H9 (cell line): ENCODE data around the gene ABCG8. TPM values are rescaled to one million over a fixed set of nuclear protein-coding genes. Genes with fewer than 3 reads are reported as not detected.

Experiments
- DNase-seq: peaks from one replicate; pipeline ENCODE4 v3.0.0-alpha.2; 2017
- H2AFZ ChIP-seq: one replicate; pipeline ENCODE4 v1.6.1; 2013; ENCODE audit warnings: mild to moderate bottlenecking, low read length, control low read depth, moderate library complexity
- H2AK5ac ChIP-seq: 2 replicates; pipeline ENCODE4 v1.6.1; 2013; ENCODE audit warnings: low read length, control low read depth, mixed read lengths; ENCODE audit not compliant: insufficient read length
- H2BK120ac ChIP-seq: one replicate; pipeline ENCODE4 v1.6.1; 2013; ENCODE audit warnings: low read depth, mild to moderate bottlenecking, low read length, control low read depth, inconsistent platforms; ENCODE audit not compliant: poor library complexity, severe bottlenecking
- H2BK12ac ChIP-seq: 2 replicates; pipeline ENCODE4 v1.6.1; 2013; ENCODE audit warnings: low read length, control low read depth, mixed read lengths, low read depth; ENCODE audit not compliant: insufficient read length
- H2BK15ac ChIP-seq: 2 replicates; pipeline ENCODE4 v1.6.1; 2013; ENCODE audit warnings: low read depth, low read length, control low read depth
- H2BK20ac ChIP-seq: one replicate; pipeline ENCODE4 v1.6.1; 2013; ENCODE audit warnings: low read depth, mild to moderate bottlenecking, low read length, control low read depth, inconsistent platforms; ENCODE audit not compliant: poor library complexity, severe bottlenecking
- H2BK5ac ChIP-seq: 2 replicates; pipeline ENCODE4 v1.6.1; 2013; ENCODE audit warnings: low read length, control low read depth, mixed read lengths; ENCODE audit not compliant: insufficient read length
- H3K14ac ChIP-seq: 2 replicates; pipeline ENCODE4 v1.6.1; 2013; ENCODE audit warnings: low read length, control low read depth; ENCODE audit not compliant: insufficient read depth
- H3K18ac ChIP-seq: 2 replicates; pipeline ENCODE4 v1.6.1; 2013; ENCODE audit warnings: low read depth, mild to moderate bottlenecking, mixed read lengths, low read length, control low read depth; ENCODE audit not compliant: insufficient read length
- H3K23ac ChIP-seq: 2 replicates; pipeline ENCODE4 v1.6.1; 2013; ENCODE audit warnings: low read length, control low read depth, mixed read lengths, low read depth; ENCODE audit not compliant: insufficient read length
- H3K23me2 ChIP-seq: 2 replicates; pipeline ENCODE4 v1.6.1; 2013; ENCODE audit warnings: low read depth, mild to moderate bottlenecking, mixed read lengths, low read length, control low read depth; ENCODE audit not compliant: insufficient read length, poor library complexity, severe bottlenecking
- H3K27ac ChIP-seq: 2 replicates; pipeline ENCODE4 v1.5.1; 2013; ENCODE audit warnings: low read length, control low read depth, mixed read lengths, low read depth; ENCODE audit not compliant: insufficient read length
- H3K27me3 ChIP-seq: 2 replicates; pipeline ENCODE4 v1.6.1; 2013; ENCODE audit warnings: low read length, control low read depth, inconsistent platforms; ENCODE audit not compliant: insufficient read depth
- H3K4ac ChIP-seq: 2 replicates; pipeline ENCODE4 v1.6.1; 2013; ENCODE audit warnings: low read depth, mild to moderate bottlenecking, control low read depth, inconsistent platforms, low read length, moderate library complexity
- H3K4me1 ChIP-seq: 2 replicates; pipeline ENCODE4 v1.6.1; 2013; ENCODE audit warnings: low read length, control low read depth, inconsistent platforms; ENCODE audit not compliant: insufficient read depth
- H3K4me2 ChIP-seq: 2 replicates; pipeline ENCODE4 v1.6.1; 2013; ENCODE audit warnings: low read length, control low read depth, mixed read lengths; ENCODE audit not compliant: insufficient read length, insufficient read depth
- H3K56ac ChIP-seq: 2 replicates; pipeline ENCODE4 v1.6.1; 2013; ENCODE audit warnings: low read depth, mild to moderate bottlenecking, mixed read lengths, low read length, control low read depth; ENCODE audit not compliant: insufficient read length
- H3K79me1 ChIP-seq: 2 replicates; pipeline ENCODE4 v1.6.1; 2013; ENCODE audit warnings: low read depth, mild to moderate bottlenecking, moderate library complexity, low read length, control low read depth, inconsistent platforms; ENCODE audit not compliant: insufficient read depth, poor library complexity, severe bottlenecking
- H3K79me2 ChIP-seq: 2 replicates; pipeline ENCODE4 v1.6.1; 2013; ENCODE audit warnings: low read length, control low read depth, inconsistent platforms; ENCODE audit not compliant: insufficient read depth
- H3K9ac ChIP-seq: 2 replicates; pipeline ENCODE4 v1.6.1; 2013; ENCODE audit warnings: low read length, control low read depth, mixed read lengths; ENCODE audit not compliant: insufficient read length; ENCODE audit errors: extremely low read depth
- H3K9me3 ChIP-seq: one replicate; pipeline ENCODE4 v1.6.1; 2013; ENCODE audit warnings: low read depth, low read length, inconsistent platforms; ENCODE audit not compliant: control insufficient read depth
- H3T11ph ChIP-seq: one replicate; pipeline ENCODE4 v1.6.1; 2013; ENCODE audit warnings: mild to moderate bottlenecking, low read length, control low read depth, inconsistent platforms
- H4K20me1 ChIP-seq: one replicate; pipeline ENCODE4 v1.6.1; 2013; ENCODE audit not compliant: control insufficient read depth, insufficient read length, insufficient read depth
- H4K5ac ChIP-seq: 2 replicates; pipeline ENCODE4 v1.6.1; 2013; ENCODE audit warnings: low read depth, mild to moderate bottlenecking, mixed read lengths, low read length, control low read depth; ENCODE audit not compliant: insufficient read length
- H4K8ac ChIP-seq: replicated peaks from 2 replicates; pipeline ENCODE4 v1.6.1; 2013; ENCODE audit warnings: low read length, control low read depth, mixed read lengths, low read depth; ENCODE audit not compliant: insufficient read length
- H4K91ac ChIP-seq: 2 replicates; pipeline ENCODE4 v1.6.1; 2013; ENCODE audit warnings: low read depth, mild to moderate bottlenecking, moderate library complexity, mixed read lengths, low read length, control low read depth; ENCODE audit not compliant: insufficient read length
- H3K27ac Mint-ChIP-seq, 3 experiments: 2 replicates in 2 of 3; 3 replicates in 1 of 3; pipeline ENCODE4 v1.8.0; 2020 to 2021; ENCODE audit warnings: mixed read lengths in 3 of 3, mild to moderate bottlenecking in 1 of 3, moderate library complexity in 1 of 3
- H3K27me3 Mint-ChIP-seq: 2 replicates; pipeline ENCODE4 v1.8.0; 2021; ENCODE audit warnings: low read depth, mild to moderate bottlenecking, moderate library complexity, mixed read lengths
- H3K36me3 Mint-ChIP-seq, 3 experiments: 2 replicates in 2 of 3; 3 replicates in 1 of 3; pipeline ENCODE4 v1.8.0; 2020 to 2021; ENCODE audit warnings: low read depth in 3 of 3, mixed read lengths in 3 of 3; ENCODE audit not compliant: insufficient read depth in 1 of 3
- H3K4me1 Mint-ChIP-seq, 2 experiments: 2 replicates each; pipeline ENCODE4 v1.8.0; 2020; ENCODE audit warnings: mixed read lengths in 2 of 2
- H3K4me3 Mint-ChIP-seq, 2 experiments: 2 replicates in 1 of 2; 3 replicates in 1 of 2; pipeline ENCODE4 v1.8.0; 2020 to 2021; ENCODE audit warnings: mild to moderate bottlenecking in 2 of 2, mixed read lengths in 2 of 2, moderate library complexity in 1 of 2
- H3K9me3 Mint-ChIP-seq, 2 experiments: 2 replicates in 1 of 2; 3 replicates in 1 of 2; pipeline ENCODE4 v1.8.0; 2020; ENCODE audit warnings: mild to moderate bottlenecking in 2 of 2, mixed read lengths in 2 of 2, moderate library complexity in 1 of 2
- CTCF ChIP-seq: fragments of 200-600 bp; sonication (generic); conservative IDR thresholded peaks from 3 replicates; pipeline ENCODE4 v1.8.0; 2021; ENCODE audit warnings: antibody characterized with exemption, mild to moderate bottlenecking
- WGBS: extraction: QIAGEN DNeasy Blood & Tissue Kit; methylation state at CpG from one replicate; pipeline ENCODE4 v1.1.7; 2013; ENCODE audit warnings: missing lambda C conversion rate, low lambda C conversion rate, mixed read lengths; ENCODE audit not compliant: insufficient read length; ENCODE audit errors: extremely low coverage; 5-methylcytosine and 5-hydroxymethylcytosine counted together
- total RNA-seq: library from RNA; stranded (reverse); gene quantifications from 2 replicates; pipeline ENCODE4 v1.2.1, GENCODE V29; 2021

Gene ABCG8
- total RNA-seq, 1 experiment from 2014 or later = not detected

GRCh38 chr2:43880471-43880870, 41.7 kb downstream of the ABCG8 start:
- Mint-ChIP-seq H3K27me3 (peaks cover 7% of the 10 kb centered on the region), H3K27ac (no peak overlapping the region), H3K36me3 (peaks cover 0 to 4% (median 0%) of the 10 kb centered on the region in 3 experiments; a peak in 3 of 7 replicates), H3K9me3 (no peaks in the 10 kb centered on the region), H3K4me1 (peaks cover 4 to 13% of the 10 kb centered on the region in 2 experiments), H3K4me3 (no peak overlapping the region)
- Histone ChIP-seq H3K79me2 (no peaks in the 10 kb centered on the region), H4K5ac (no peak overlapping the region), H4K8ac (no peak overlapping the region), H2BK20ac (no peak overlapping the region), H2BK5ac (no peak overlapping the region), H3K4me2 (no peak overlapping the region), H3T11ph (no peak overlapping the region), H3K27me3 (no peaks in the 10 kb centered on the region), H3K4ac (no peak overlapping the region), H3K23ac (no peak overlapping the region), H2BK12ac (no peak overlapping the region), H3K14ac (no peak overlapping the region), H3K27ac (no peak overlapping the region), H4K20me1 (no peaks in the 10 kb centered on the region), H3K9ac (no peak overlapping the region), H3K18ac (no peak overlapping the region), H3K23me2 (no peaks in the 10 kb centered on the region), H4K91ac (no peak overlapping the region), H2BK15ac (no peak overlapping the region), H3K56ac (no peak overlapping the region), H2AFZ (no peak overlapping the region), H3K79me1 (no peaks in the 10 kb centered on the region), H2BK120ac (no peak overlapping the region), H2AK5ac (no peak overlapping the region), H3K4me1 (peaks cover 4% of the 10 kb centered on the region), H3K9me3 (no peaks in the 10 kb centered on the region)
- WGBS = no CpG with 5 or more reads among the region's 9 CpGs
- no peak for DNase-seq
- no peak for TF ChIP-seq CTCF
